RWPE2 (cell line): Measurements from ENCODE around the gene PARP12.

Experiments
- ATAC-seq: fragments of 200-7000 bp; cut with Tn5 transposase; 3 replicates; pipeline ENCODE4 v1.9.1; 2021; ENCODE audit warnings: low read depth
- DNase-seq: peaks from one replicate; pipeline ENCODE4 v3.0.0-alpha.2; 2020; ENCODE audit warnings: low spot score
- H3K27ac ChIP-seq: fragments of 450-650 bp; 2 replicates; pipeline ENCODE4 v1.5.1; 2017; ENCODE audit warnings: mild to moderate bottlenecking; ENCODE audit not compliant: poor library complexity, severe bottlenecking
- H3K27me3 ChIP-seq: fragments of 250-450 bp; sonication (Bioruptor Pico); 2 replicates; pipeline ENCODE4 v1.5.1; 2021; ENCODE audit warnings: mild to moderate bottlenecking, moderate library complexity; ENCODE audit not compliant: insufficient read depth, poor library complexity, severe bottlenecking
- H3K36me3 ChIP-seq: fragments of 250-450 bp; sonication (Bioruptor Pico); 2 replicates; pipeline ENCODE4 v1.5.1; 2020; ENCODE audit warnings: low read depth, mild to moderate bottlenecking, moderate library complexity
- H3K4me1 ChIP-seq: fragments of 250-450 bp; sonication (Bioruptor Pico); 2 replicates; pipeline ENCODE4 v1.5.1; 2021; ENCODE audit warnings: mild to moderate bottlenecking, moderate library complexity; ENCODE audit not compliant: insufficient read depth, poor library complexity, severe bottlenecking
- H3K4me3 ChIP-seq: fragments of 250-450 bp; sonication (Bioruptor Pico); 2 replicates; pipeline ENCODE4 v1.5.1; 2021; ENCODE audit warnings: mild to moderate bottlenecking, moderate library complexity; ENCODE audit not compliant: severe bottlenecking
- H3K9me3 ChIP-seq: fragments of 250-450 bp; sonication (Bioruptor Pico); 2 replicates; pipeline ENCODE4 v1.5.1; 2021; ENCODE audit warnings: mild to moderate bottlenecking, moderate library complexity; ENCODE audit not compliant: severe bottlenecking
- CTCF ChIP-seq: fragments of 450-650 bp; IDR thresholded peaks from one replicate; pipeline ENCODE4 v1.5.1; 2017; ENCODE audit warnings: mild to moderate bottlenecking, moderate library complexity; ENCODE audit not compliant: poor library complexity, severe bottlenecking

PARP12 gene

GRCh38 chr7:139974179-139974811 lies 88.5 kb downstream of the PARP12 start:
- Histone ChIP-seq H3K4me3 (no peak overlapping the region), H3K9me3 (no peaks in the 10 kb centered on the region), H3K36me3 (no peaks in the 10 kb centered on the region), H3K27me3 (no peaks in the 10 kb centered on the region), H3K4me1 (no peaks in the 10 kb centered on the region), H3K27ac (no peak overlapping the region)
- TF ChIP-seq CTCF: no peak
- no peak for DNase-seq
- ATAC-seq: no peak
